ENCODE measurements around the gene UGT1A9. TPM values are rescaled to one million over a fixed set of nuclear protein-coding genes. Genes with fewer than 3 reads are reported as not detected.

The UGT1A9 gene
- total RNA-seq, 4 donors from 2014 or later = 4.6 to 18.7 (median 10.5) TPM

DNA sequence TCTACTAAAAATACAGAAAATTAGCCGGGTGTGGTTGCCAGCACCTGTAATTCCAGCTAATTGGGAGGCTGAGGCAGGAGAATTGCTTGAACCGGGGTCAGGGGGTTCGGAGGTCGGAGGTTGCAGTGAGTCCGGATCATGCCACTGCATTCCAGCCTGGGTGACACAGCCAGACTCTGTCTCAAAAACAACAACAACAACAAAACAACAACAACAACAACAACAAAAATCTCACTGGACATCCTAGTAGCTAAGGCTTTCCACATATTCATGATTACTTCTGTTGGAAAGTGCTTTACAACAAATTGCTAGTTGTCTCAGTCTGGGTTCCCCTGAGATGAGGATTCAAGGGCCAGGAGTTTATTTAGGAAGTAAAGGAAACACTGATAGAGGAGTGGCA is 102.2 kb downstream of the UGT1A9 start:
- Histone ChIP-seq H3K4me3 (no peak overlapping the region), H3K4me1 (no peaks in the 10 kb centered on the region), H3K9me3 (no peaks in the 10 kb centered on the region), H3K36me3 (no peaks in the 10 kb centered on the region), H3K27ac (no peak overlapping the region), H3K27me3 (no peaks in the 10 kb centered on the region)
- intact Hi-C loops (cut with DNase I; ENCODE audit: low total_unique reads) (no loop called here), in situ Hi-C loops (cut with MboI; ENCODE audit: low pct_ligation_motif_present in 1 of 4, low pct_unique_long_range_greater_than_20kb in 1 of 4, low sequenced_read_pairs in 3 of 4) (no loop called here)
- WGBS, 2 donors (ENCODE audit: low coverage in 1 of 2) = 93 to 97% methylated on average over 4 to 5 of the region's 5 CpGs
- no peak for DNase-seq
- TF ChIP-seq POLR2AphosphoS5 (IDR thresholded peaks at IDR 0.05) (no peak), EP300 (IDR thresholded peaks at IDR 0.05; ENCODE audit: low read depth) (no peak), POLR2A (IDR thresholded peaks at IDR 0.05) (no peak)
- TF ChIP-seq, protein P1, sequence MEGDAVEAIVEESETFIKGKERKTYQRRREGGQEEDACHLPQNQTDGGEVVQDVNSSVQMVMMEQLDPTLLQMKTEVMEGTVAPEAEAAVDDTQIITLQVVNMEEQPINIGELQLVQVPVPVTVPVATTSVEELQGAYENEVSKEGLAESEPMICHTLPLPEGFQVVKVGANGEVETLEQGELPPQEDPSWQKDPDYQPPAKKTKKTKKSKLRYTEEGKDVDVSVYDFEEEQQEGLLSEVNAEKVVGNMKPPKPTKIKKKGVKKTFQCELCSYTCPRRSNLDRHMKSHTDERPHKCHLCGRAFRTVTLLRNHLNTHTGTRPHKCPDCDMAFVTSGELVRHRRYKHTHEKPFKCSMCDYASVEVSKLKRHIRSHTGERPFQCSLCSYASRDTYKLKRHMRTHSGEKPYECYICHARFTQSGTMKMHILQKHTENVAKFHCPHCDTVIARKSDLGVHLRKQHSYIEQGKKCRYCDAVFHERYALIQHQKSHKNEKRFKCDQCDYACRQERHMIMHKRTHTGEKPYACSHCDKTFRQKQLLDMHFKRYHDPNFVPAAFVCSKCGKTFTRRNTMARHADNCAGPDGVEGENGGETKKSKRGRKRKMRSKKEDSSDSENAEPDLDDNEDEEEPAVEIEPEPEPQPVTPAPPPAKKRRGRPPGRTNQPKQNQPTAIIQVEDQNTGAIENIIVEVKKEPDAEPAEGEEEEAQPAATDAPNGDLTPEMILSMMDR (IDR thresholded peaks at IDR 0.05) = no peak

- H3K36me3 ChIP-seq = no peaks in the 10 kb centered on the region
- no peaks in the 10 kb centered on the region for H3K9me3 ChIP-seq
- no peak for TF ChIP-seq EP300 (IDR thresholded peaks at IDR 0.05; ENCODE audit: low read depth)
- TF ChIP-seq POLR2AphosphoS5 (IDR thresholded peaks at IDR 0.05) = no peak
- no peak for TF ChIP-seq POLR2A (IDR thresholded peaks at IDR 0.05)
- intact Hi-C loops (cut with DNase I; ENCODE audit: low total_unique reads) = no loop called here
- H3K27me3 ChIP-seq = no peaks in the 10 kb centered on the region
- in situ Hi-C loops (cut with MboI; ENCODE audit: low pct_ligation_motif_present in 1 of 4, low pct_unique_long_range_greater_than_20kb in 1 of 4, low sequenced_read_pairs in 3 of 4) = no loop called here
- H3K4me3 ChIP-seq = no peak overlapping the region
- no peak overlapping the region for H3K27ac ChIP-seq
- 95 to 100% methylated on average over 2 to 6 of the region's 6 CpGs for WGBS, 2 donors (ENCODE audit: low coverage in 1 of 2)
- no peaks in the 10 kb centered on the region for H3K4me1 ChIP-seq
- no peak for DNase-seq
These were observed 103.7 kb downstream of the UGT1A9 start for GRCh38 chr2:233775414-233775813.

DNA sequence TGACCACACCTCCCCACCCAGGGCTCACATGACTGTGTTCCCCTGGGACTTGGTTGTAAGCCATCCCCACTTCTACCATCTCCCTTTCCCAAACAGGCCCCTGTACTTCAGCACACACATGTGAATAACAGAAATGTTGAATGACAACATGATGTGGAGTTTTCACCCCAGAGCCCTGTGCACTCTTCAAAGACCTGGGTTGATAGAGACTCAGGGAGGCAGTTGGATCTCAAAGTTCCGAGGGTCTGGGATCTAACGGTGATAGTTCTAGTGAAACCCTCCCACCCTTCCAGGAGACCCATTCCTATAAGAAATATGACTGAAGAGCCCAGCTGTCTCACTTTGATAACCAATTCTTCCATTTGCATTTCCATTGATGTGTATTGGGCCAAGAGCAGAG is 106.3 kb downstream of the UGT1A9 start, which contains the start of gene MROH2A:
Gene MROH2A (plus strand): TSS at position 301 of the 400 bp plus-strand sequence. CDS start 1,029 bp downstream, outside the sequence.
- Histone ChIP-seq H3K9me3 (no peaks in the 10 kb centered on the region), H3K4me1 (no peaks in the 10 kb centered on the region), H3K36me3 (no peaks in the 10 kb centered on the region), H3K27me3 (no peaks in the 10 kb centered on the region), H3K4me3 (no peak within 1 kb of the TSS), H3K27ac (no peak within 1 kb of the TSS)
- WGBS, 2 donors (ENCODE audit: low coverage in 1 of 2) = 89% methylated on average over 2 of the region's 2 CpGs; no CpG with 5 or more reads in 1 of the 2 donors
- in situ Hi-C loops (cut with MboI; ENCODE audit: low pct_ligation_motif_present in 1 of 4, low pct_unique_long_range_greater_than_20kb in 1 of 4, low sequenced_read_pairs in 3 of 4) (no loop called here), intact Hi-C loops (cut with DNase I; ENCODE audit: low total_unique reads) (no loop called here)
- TF ChIP-seq, protein P1 (IDR thresholded peaks at IDR 0.05) = no peak
- TF ChIP-seq POLR2AphosphoS5 (IDR thresholded peaks at IDR 0.05) (no peak), EP300 (IDR thresholded peaks at IDR 0.05; ENCODE audit: low read depth) (no peak), POLR2A (IDR thresholded peaks at IDR 0.05) (no peak)
- no peak for DNase-seq

DNA sequence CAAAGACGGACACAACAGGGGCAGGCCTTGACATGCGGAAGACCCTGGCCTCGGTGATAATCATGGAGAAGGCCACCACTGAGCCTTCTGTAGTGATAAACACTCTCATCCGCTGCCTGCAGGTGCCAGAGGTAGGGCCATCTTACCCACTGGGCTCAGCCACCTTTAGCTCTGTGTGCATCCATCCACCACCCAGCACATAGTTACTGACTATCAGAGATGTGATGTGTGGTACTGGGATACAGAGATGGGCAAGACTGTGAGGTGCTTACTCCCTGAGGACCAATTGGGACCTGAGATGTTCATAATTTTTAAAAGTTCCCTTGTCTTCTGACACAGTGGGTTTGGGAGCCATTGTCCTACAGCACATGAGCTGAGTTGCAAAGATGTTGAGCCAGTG is 108.0 kb downstream of the UGT1A9 start:
- no peak overlapping the region for H3K4me3 ChIP-seq
- no peaks in the 10 kb centered on the region for H3K4me1 ChIP-seq
- in situ Hi-C loops (cut with MboI; ENCODE audit: low pct_ligation_motif_present in 1 of 4, low pct_unique_long_range_greater_than_20kb in 1 of 4, low sequenced_read_pairs in 3 of 4) = no loop called here
- no peak for DNase-seq
- peaks cover 2% of the 10 kb centered on the region for H3K27me3 ChIP-seq
- intact Hi-C loops (cut with DNase I; ENCODE audit: low total_unique reads) = no loop called here
- no peaks in the 10 kb centered on the region for H3K36me3 ChIP-seq
- TF ChIP-seq, protein P1 (IDR thresholded peaks at IDR 0.05) = no peak
- no peak for TF ChIP-seq POLR2A (IDR thresholded peaks at IDR 0.05)
- no peak for TF ChIP-seq EP300 (IDR thresholded peaks at IDR 0.05; ENCODE audit: low read depth)
- TF ChIP-seq POLR2AphosphoS5 (IDR thresholded peaks at IDR 0.05) = no peak
- 91% methylated on average over 4 of the region's 4 CpGs; no CpG with 5 or more reads in 1 of the 2 donors for WGBS, 2 donors (ENCODE audit: low coverage in 1 of 2)
- no peak overlapping the region for H3K27ac ChIP-seq
- no peaks in the 10 kb centered on the region for H3K9me3 ChIP-seq

DNA sequence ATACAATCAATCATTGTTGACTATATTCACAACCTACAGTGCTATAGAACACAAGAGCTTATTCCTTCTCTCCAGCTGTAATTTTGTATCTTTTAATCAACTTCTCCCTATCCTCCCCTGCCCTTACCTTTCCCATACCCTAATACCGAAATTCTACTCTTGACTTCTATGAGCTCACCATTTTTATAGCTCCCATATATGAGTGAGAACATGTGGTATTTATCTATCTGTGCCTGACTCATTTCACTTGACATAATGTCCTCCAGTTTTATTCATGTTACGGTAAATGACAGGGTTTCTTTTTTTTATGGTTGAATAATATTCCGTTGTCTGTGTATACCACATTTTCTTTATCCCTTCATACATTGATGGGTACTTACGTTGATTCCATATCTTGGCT is 109.1 kb downstream of the UGT1A9 start:
- H3K27me3 ChIP-seq = peaks cover 3% of the 10 kb centered on the region
- intact Hi-C loops (cut with DNase I; ENCODE audit: low total_unique reads) (no loop called here), in situ Hi-C loops (cut with MboI; ENCODE audit: low pct_ligation_motif_present in 1 of 4, low pct_unique_long_range_greater_than_20kb in 1 of 4, low sequenced_read_pairs in 3 of 4) (no loop called here)
- WGBS, 2 donors (ENCODE audit: low coverage in 1 of 2) = 68 to 75% methylated on average over 4 of the region's 4 CpGs
- H3K27ac ChIP-seq = no peak overlapping the region
- TF ChIP-seq EP300 (IDR thresholded peaks at IDR 0.05; ENCODE audit: low read depth) (no peak), POLR2A (IDR thresholded peaks at IDR 0.05) (no peak), POLR2AphosphoS5 (IDR thresholded peaks at IDR 0.05) (no peak)
- TF ChIP-seq, protein P1 (IDR thresholded peaks at IDR 0.05) = no peak
- DNase-seq = no peak
- no peaks in the 10 kb centered on the region for H3K4me1 ChIP-seq
- H3K4me3 ChIP-seq = no peak overlapping the region
- H3K9me3 ChIP-seq = no peaks in the 10 kb centered on the region
- no peaks in the 10 kb centered on the region for H3K36me3 ChIP-seq

All from transverse colon (tissue), 4 donors.